Hepatocyte (in vitro differentiated cells): ENCODE data around the gene SLC23A3. TPM values are rescaled to one million over a fixed set of nuclear protein-coding genes. Genes with fewer than 3 reads are reported as not detected.

ENCODE experiments used
- DNase-seq: peaks from one replicate; pipeline ENCODE4 v3.0.0-alpha.2; 2016; ENCODE audit warnings: low spot score
- H2AFZ ChIP-seq: fragments of 200-600 bp; sonication (generic); 2 replicates; pipeline ENCODE4 v1.6.0; 2016; ENCODE audit warnings: antibody characterized with exemption, mild to moderate bottlenecking
- H3K27ac ChIP-seq: fragments of 200-600 bp; sonication (generic); 2 replicates; pipeline ENCODE4 v1.5.1; 2016; ENCODE audit warnings: mild to moderate bottlenecking
- H3K27me3 ChIP-seq: fragments of 200-600 bp; sonication (generic); 2 replicates; pipeline ENCODE4 v1.6.1; 2016
- H3K36me3 ChIP-seq: fragments of 200-600 bp; sonication (generic); replicated peaks from 2 replicates; pipeline ENCODE4 v1.5.1; 2016; ENCODE audit warnings: low read depth; ENCODE audit not compliant: insufficient read depth
- H3K4me1 ChIP-seq: fragments of 200-600 bp; sonication (generic); 2 replicates; pipeline ENCODE4 v1.5.1; 2016; ENCODE audit warnings: mild to moderate bottlenecking, moderate library complexity; ENCODE audit not compliant: insufficient read depth
- H3K4me2 ChIP-seq: fragments of 200-600 bp; sonication (generic); 2 replicates; pipeline ENCODE4 v1.6.0; 2016
- H3K4me3 ChIP-seq: fragments of 200-600 bp; sonication (generic); 2 replicates; pipeline ENCODE4 v1.5.1; 2016; ENCODE audit warnings: mild to moderate bottlenecking
- H3K79me2 ChIP-seq: fragments of 200-600 bp; sonication (generic); 2 replicates; pipeline ENCODE4 v1.6.0; 2017; ENCODE audit warnings: mild to moderate bottlenecking
- H3K9me2 ChIP-seq: fragments of 200-600 bp; sonication (generic); replicated peaks from 2 replicates; pipeline ENCODE4 v1.6.0; 2017; ENCODE audit warnings: mild to moderate bottlenecking; ENCODE audit not compliant: insufficient read depth
- H3K9me3 ChIP-seq: fragments of 200-600 bp; sonication (generic); 2 replicates; pipeline ENCODE4 v1.5.1; 2016; ENCODE audit warnings: low read depth, mild to moderate bottlenecking
- H4K20me1 ChIP-seq: fragments of 200-600 bp; sonication (generic); 2 replicates; pipeline ENCODE4 v1.6.0; 2016; ENCODE audit warnings: mild to moderate bottlenecking; ENCODE audit not compliant: insufficient read depth, poor library complexity, severe bottlenecking
- EZH2 ChIP-seq: fragments of 200-600 bp; sonication (generic); IDR thresholded peaks from 2 replicates; pipeline ENCODE4 v1.6.1; 2016; ENCODE audit warnings: antibody characterized with exemption, mild to moderate bottlenecking, borderline replicate concordance
- EZH2phosphoT487 ChIP-seq: fragments of 200-600 bp; sonication (generic); IDR thresholded peaks from one replicate; pipeline ENCODE4 v1.6.1; 2018; ENCODE audit warnings: antibody characterized with exemption, mild to moderate bottlenecking, low read depth, moderate library complexity; ENCODE audit not compliant: unreplicated experiment, severe bottlenecking
- WGBS: methylation state at CpG from one replicate; pipeline ENCODE4 v1.1.6; 2016; ENCODE audit warnings: low lambda C conversion rate; ENCODE audit errors: missing lambda C conversion rate; 5-methylcytosine and 5-hydroxymethylcytosine counted together
- polyA plus RNA-seq: library from polyadenylated mRNA; unstranded; fragments of >200 nt; fragmentation: Nextera tagmentation; extraction: Ambion mirVana; gene quantifications from 2 replicates; pipeline ENCODE4 v1.2.1, GENCODE V29; 2016
- total RNA-seq: library from RNA; depleted of rRNA; stranded (reverse); fragments of >200 nt; gene quantifications from 2 replicates; pipeline ENCODE4 v1.2.3, GENCODE V29; 2014
- TF ChIP-seq, protein P1 (sequence below): fragments of 200-600 bp; sonication (generic); IDR thresholded peaks from 2 replicates; pipeline ENCODE4 v1.5.1; 2016; ENCODE audit warnings: antibody characterized with exemption, mild to moderate bottlenecking; ENCODE audit not compliant: poor library complexity

SLC23A3 gene
- total and polyA plus RNA-seq, 2 experiments from 2014 or later = 0.80 to 1.5 TPM

DNA sequence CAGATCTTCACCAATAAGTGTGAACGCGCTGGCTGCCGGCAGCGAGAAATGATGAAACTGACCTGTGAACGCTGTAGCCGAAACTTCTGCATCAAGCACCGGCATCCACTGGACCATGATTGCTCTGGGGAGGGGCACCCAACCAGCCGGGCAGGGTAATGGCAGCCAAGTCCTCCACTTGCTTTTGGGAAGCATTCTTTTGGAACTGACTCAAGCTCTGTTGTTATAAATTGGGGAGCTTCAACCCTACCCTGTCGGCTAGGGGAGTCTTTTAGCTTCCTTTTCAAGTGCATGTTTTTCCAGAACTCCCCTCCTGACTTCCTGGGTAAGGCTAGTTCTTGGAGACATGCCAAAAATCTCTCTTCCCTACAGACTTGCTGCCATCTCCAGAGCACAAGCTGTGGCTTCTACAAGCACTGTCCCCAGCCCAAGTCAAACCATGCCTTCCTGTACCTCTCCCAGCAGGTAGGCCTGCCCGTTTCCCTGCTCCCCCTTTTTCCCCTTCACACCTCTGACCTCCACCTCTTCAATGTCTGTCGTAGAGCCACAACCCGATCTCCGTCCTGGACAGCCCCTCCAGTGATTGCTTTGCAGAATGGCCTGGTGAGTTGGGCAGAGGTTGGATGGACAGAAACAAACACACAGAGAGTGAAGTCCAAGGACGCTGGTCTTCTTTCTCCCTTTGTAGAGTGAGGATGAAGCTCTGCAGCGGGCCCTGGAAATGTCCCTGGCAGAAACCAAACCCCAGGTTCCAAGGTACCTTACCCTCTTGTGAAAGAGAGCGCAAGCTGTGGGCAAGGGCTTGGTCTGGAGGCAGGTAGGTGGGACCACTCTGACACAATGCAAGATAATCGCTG lies 38.3 kb upstream of the SLC23A3 start:
- Histone ChIP-seq H3K79me2 (peaks cover 6% of the 10 kb centered on the region), H3K9me3 (no peaks in the 10 kb centered on the region), H3K36me3 (no peaks in the 10 kb centered on the region), H3K27me3 (no peaks in the 10 kb centered on the region), H3K9me2 (no peaks in the 10 kb centered on the region), H3K27ac (peak overlapping the region; percentile 98), H3K4me3 (no peak overlapping the region), H4K20me1 (peaks cover 3% of the 10 kb centered on the region), H2AFZ (no peak overlapping the region), H3K4me2 (peak overlapping the region; percentile 82), H3K4me1 (peaks cover 20% of the 10 kb centered on the region)
- peak; percentile 31 for DNase-seq
- 88% methylated on average over 17 of the region's 17 CpGs for WGBS
- TF ChIP-seq, protein P1, sequence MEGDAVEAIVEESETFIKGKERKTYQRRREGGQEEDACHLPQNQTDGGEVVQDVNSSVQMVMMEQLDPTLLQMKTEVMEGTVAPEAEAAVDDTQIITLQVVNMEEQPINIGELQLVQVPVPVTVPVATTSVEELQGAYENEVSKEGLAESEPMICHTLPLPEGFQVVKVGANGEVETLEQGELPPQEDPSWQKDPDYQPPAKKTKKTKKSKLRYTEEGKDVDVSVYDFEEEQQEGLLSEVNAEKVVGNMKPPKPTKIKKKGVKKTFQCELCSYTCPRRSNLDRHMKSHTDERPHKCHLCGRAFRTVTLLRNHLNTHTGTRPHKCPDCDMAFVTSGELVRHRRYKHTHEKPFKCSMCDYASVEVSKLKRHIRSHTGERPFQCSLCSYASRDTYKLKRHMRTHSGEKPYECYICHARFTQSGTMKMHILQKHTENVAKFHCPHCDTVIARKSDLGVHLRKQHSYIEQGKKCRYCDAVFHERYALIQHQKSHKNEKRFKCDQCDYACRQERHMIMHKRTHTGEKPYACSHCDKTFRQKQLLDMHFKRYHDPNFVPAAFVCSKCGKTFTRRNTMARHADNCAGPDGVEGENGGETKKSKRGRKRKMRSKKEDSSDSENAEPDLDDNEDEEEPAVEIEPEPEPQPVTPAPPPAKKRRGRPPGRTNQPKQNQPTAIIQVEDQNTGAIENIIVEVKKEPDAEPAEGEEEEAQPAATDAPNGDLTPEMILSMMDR = no peak
- TF ChIP-seq EZH2 (no peak), EZH2phosphoT487 (no peak)

GRCh38 chr2:219207134-219207883 lies 37.5 kb upstream of the SLC23A3 start:
- DNase-seq = no peak
- Histone ChIP-seq H4K20me1 (peaks cover 3% of the 10 kb centered on the region), H3K4me1 (peaks cover 20% of the 10 kb centered on the region), H3K36me3 (no peaks in the 10 kb centered on the region), H3K4me2 (peak overlapping the region; percentile 82), H3K9me3 (no peaks in the 10 kb centered on the region), H3K79me2 (peaks cover 6% of the 10 kb centered on the region), H2AFZ (peak overlapping the region; percentile 73), H3K4me3 (peak overlapping the region; percentile 69), H3K27me3 (no peaks in the 10 kb centered on the region), H3K27ac (peak overlapping the region; percentile 98), H3K9me2 (no peaks in the 10 kb centered on the region)
- WGBS = 30% methylated on average over 17 of the region's 22 CpGs
- TF ChIP-seq EZH2 = no peak
- TF ChIP-seq EZH2phosphoT487 = no peak
- TF ChIP-seq, protein P1 = no peak

DNA sequence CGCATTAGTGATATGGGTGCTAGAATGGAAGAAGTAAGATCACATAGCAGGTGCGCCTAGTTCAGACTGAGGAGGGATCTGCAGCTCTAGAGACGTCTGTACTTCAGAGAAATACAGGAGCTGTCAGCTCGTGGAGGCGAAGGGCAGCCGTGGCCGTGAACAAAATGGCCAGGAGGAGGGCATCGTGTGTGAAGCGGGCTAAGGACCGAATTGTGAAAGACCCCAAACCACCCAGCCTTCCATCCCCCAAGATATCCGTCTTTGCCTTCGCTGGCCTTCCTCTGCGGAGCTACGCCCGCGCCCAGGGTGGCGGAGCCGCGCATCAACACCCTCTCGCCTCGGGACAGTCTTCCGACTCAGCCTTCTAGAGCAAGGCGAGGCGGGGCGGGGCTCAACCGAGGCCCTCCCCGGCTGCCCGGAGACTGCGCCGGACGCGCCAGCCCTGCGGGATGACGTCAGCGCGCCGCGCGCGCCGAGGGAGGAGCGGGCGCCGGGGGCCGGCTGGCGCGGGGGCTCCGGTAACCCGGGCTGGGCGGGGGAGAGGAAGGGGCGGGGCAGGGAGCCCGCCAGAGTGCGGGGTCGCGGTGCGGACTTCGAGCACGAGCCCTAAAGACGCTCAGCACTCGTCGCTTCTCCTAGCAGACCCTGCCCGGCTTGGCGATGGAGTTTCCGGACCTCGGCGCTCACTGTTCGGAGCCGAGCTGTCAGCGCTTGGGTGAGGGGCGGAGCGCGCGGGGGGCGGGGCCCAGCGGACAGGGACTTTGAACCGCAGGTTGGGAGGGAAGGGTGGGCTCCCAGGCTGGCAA lies 36.7 kb upstream of the SLC23A3 start, which contains the start of gene ZFAND2B:
ZFAND2B (plus strand) TSS at position 455 of the 806 bp plus-strand sequence; CDS start at position 661, 206 bp downstream.
- TF ChIP-seq EZH2 = no peak
- TF ChIP-seq, protein P1 = peak; percentile 7
- TF ChIP-seq EZH2phosphoT487 = no peak
- Histone ChIP-seq H3K4me3 (peak within 1 kb of the TSS; percentile 69), H3K4me1 (peaks cover 20% of the 10 kb centered on the region), H3K36me3 (no peaks in the 10 kb centered on the region), H2AFZ (peak within 1 kb of the TSS; percentile 92), H3K27me3 (no peaks in the 10 kb centered on the region), H3K27ac (peak within 1 kb of the TSS; percentile 98), H3K4me2 (peak within 1 kb of the TSS; percentile 82), H3K79me2 (peaks cover 6% of the 10 kb centered on the region), H3K9me3 (no peaks in the 10 kb centered on the region), H3K9me2 (no peaks in the 10 kb centered on the region), H4K20me1 (peaks cover 3% of the 10 kb centered on the region)
- peak; percentile 99 for DNase-seq
- under 1% methylated on average over 39 of the region's 76 CpGs for WGBS
